Left lung (tissue), 10 donors: Measurements from ENCODE around the gene PRDM8. TPM values are rescaled to one million over a fixed set of nuclear protein-coding genes. Genes with fewer than 3 reads are reported as not detected.

Experiments used
- ATAC-seq: fragments of 200-7000 bp; cut with Tn5 transposase; one replicate; pipeline ENCODE4 v1.9.1; 2020; ENCODE audit warnings: moderate library complexity
- DNase-seq, 4 donors: peaks; one replicate each; pipeline ENCODE4 v3.0.0-alpha.2; 2013 to 2020
- H3K27ac ChIP-seq, 2 donors: fragments of 200-600 bp; sonication (generic) in 1 of 2; one replicate each; pipeline versions ENCODE4 v1.5.0 to v1.8.0; 2020 to 2021
- H3K27me3 ChIP-seq, 2 donors: fragments of 200-600 bp; sonication (generic) in 1 of 2; one replicate each; pipeline versions ENCODE4 v1.5.0 to v1.8.0; 2020 to 2021
- H3K36me3 ChIP-seq, 2 donors: fragments of 200-600 bp; sonication (generic) in 1 of 2; one replicate each; pipeline versions ENCODE4 v1.5.0 to v1.8.0; 2020 to 2021
- H3K4me1 ChIP-seq, 2 donors: fragments of 200-600 bp; one replicate each; pipeline ENCODE4 v1.8.0; 2021
- H3K4me3 ChIP-seq, 2 donors: fragments of 200-600 bp; sonication (generic) in 1 of 2; one replicate each; pipeline versions ENCODE4 v1.5.0 to v1.8.0; 2020 to 2021; ENCODE audit warnings: mild to moderate bottlenecking in 1 of 2
- H3K9me3 ChIP-seq, 2 donors: fragments of 200-600 bp; sonication (generic) in 1 of 2; one replicate each; pipeline versions ENCODE4 v1.5.0 to v1.8.0; 2020 to 2021
- intact Hi-C, 2 donors: fragments of 100-400 bp; cut with DNase I; formaldehyde crosslinking; loops; one replicate each; pipeline versions ENCODE4 v1.11.2 to v1.14.2; 2022
- polyA plus RNA-seq, 6 donors: library from polyadenylated mRNA; unstranded; fragments of 120-200 nt; gene quantifications; one replicate each; pipeline ENCODE4 v1.2.1, GENCODE V29; 2013; ENCODE audit not compliant: insufficient read length in 6 of 6
- total RNA-seq, 2 donors: library from RNA; stranded (reverse); fragmentation: NEBNext Ultra II Directional; extraction: Animal tissue kit (Norgen Biotek cat#: 25700); gene quantifications; one replicate each; pipeline ENCODE4 v1.2.1, GENCODE V29; 2021
- TF ChIP-seq, protein P1 (sequence below), 2 donors: fragments of 200-600 bp; sonication (generic) in 1 of 2; IDR thresholded peaks; one replicate each; pipeline versions ENCODE4 v1.5.0 to v1.8.0; 2021; ENCODE audit warnings: antibody characterized with exemption in 2 of 2
- donor health status: DM: no; HTN: yes; CAD: no.
- donor health status: DM: no; HTN: no; CAD: no.

Gene PRDM8
- total and polyA plus RNA-seq, 8 donors, result 0.41 to 1.9 (median 1.2) TPM

DNA sequence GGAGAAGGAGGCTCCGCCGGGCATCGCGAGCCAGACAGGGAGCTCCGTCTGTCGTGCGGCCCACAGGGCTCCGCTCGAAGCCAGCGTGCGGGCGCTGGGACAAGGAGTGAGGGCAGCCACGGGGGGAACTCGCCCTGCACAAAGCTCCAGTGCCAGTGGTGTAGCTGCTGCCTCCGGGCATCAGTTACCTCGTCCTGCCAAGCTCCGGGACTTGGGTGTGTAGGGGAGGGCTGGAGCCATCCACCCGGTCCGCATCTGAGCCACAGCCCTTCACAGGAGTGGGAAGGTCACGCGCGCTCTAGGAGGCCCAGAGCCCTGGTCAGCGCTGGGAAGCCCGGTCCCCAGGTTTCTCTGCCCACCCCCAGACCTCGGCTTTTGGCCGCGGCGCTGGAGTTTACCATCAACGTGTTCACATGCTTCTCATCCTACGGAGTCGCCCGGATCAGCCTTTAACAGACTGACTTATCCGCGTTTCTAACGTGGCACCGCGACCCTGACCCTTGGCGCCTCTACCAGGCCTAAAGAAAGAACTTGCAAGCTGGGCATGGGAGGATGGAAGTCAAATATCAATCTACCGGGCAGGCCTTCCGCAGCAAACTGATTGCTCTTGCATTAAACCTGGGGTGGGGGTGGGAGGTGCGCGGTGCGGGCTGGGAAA, 8.4 kb upstream of the PRDM8 start:
- Histone ChIP-seq H3K9me3 (no peaks in the 10 kb centered on the region), H3K27me3 (peaks cover 85 to 100% of the 10 kb centered on the region in 2 donors), H3K27ac (no peak overlapping the region), H3K36me3 (no peaks in the 10 kb centered on the region), H3K4me1 (peaks cover 12 to 28% of the 10 kb centered on the region in 2 donors), H3K4me3 (no peak overlapping the region)
- TF ChIP-seq, protein P1, sequence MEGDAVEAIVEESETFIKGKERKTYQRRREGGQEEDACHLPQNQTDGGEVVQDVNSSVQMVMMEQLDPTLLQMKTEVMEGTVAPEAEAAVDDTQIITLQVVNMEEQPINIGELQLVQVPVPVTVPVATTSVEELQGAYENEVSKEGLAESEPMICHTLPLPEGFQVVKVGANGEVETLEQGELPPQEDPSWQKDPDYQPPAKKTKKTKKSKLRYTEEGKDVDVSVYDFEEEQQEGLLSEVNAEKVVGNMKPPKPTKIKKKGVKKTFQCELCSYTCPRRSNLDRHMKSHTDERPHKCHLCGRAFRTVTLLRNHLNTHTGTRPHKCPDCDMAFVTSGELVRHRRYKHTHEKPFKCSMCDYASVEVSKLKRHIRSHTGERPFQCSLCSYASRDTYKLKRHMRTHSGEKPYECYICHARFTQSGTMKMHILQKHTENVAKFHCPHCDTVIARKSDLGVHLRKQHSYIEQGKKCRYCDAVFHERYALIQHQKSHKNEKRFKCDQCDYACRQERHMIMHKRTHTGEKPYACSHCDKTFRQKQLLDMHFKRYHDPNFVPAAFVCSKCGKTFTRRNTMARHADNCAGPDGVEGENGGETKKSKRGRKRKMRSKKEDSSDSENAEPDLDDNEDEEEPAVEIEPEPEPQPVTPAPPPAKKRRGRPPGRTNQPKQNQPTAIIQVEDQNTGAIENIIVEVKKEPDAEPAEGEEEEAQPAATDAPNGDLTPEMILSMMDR (IDR thresholded peaks at IDR 0.05), result no peak
- peak in 1 of 4 donors; percentile 71 for DNase-seq
- intact Hi-C loops, result no loop called here
- ATAC-seq, result no peak

DNA sequence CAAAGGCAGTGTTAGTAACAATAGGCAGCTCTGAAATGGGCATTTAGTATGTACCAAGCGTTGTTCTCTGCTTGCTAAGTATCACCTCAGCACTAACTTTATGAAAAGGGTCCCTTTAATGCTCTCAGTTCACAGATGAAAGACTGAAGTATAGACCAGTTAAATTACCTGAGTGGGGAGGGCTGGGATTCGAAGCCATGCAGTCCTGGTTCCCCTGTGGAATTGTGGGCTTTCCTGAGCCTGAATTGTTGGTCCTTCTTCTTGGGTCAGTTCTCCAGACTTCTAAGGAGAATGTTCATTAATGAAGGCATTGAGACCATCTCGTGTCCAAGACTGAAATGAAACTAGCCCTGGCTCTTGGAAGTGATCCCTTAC, 7.7 kb upstream of the PRDM8 start:
- Histone ChIP-seq H3K4me1 (peaks cover 10 to 21% of the 10 kb centered on the region in 2 donors), H3K4me3 (no peak overlapping the region), H3K27ac (no peak overlapping the region), H3K36me3 (no peaks in the 10 kb centered on the region), H3K9me3 (no peaks in the 10 kb centered on the region), H3K27me3 (peaks cover 91 to 100% of the 10 kb centered on the region in 2 donors)
- TF ChIP-seq, protein P1 (IDR thresholded peaks at IDR 0.05), result no peak
- ATAC-seq (no peak), DNase-seq (no peak)
- intact Hi-C loops, result no loop called here

DNA sequence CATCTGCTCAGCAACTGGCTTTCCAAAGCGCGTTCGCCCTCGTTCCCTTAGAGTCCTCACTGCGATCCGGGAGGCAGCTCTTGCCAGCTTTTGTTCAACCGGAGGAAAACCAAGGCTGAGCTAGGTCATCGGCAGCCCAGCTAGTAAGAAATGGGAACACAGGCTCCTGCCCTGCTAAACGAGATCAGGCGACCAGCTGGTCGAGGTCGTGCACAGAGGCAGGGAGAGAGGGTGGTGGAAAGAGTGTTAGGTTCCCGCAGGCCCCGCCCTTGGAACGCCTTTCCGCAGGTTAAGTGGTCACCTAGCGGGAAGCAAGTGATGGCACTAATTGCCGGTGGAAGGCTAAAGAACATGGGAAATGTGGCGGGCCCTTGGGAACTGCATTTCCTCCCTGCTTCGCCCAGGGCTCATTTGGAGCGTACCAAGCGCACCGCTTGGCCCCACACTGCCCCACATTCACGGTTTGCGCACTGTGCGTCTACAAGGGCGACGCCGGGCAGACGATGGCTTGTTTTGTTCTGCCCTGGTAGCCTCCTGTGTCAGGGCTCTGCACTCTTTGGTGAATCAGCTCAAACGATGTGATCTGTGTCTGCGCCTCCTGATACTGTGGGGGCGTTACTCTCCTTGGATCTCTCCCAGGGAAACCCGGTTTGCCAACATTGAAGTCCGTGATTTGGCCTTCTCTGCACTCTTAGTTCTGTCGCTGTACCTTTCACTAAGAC, 7.2 kb upstream of the PRDM8 start:
- Histone ChIP-seq H3K36me3 (no peaks in the 10 kb centered on the region), H3K4me3 (no peak overlapping the region), H3K4me1 (peaks cover 5 to 16% of the 10 kb centered on the region in 2 donors), H3K9me3 (no peaks in the 10 kb centered on the region), H3K27ac (no peak overlapping the region), H3K27me3 (peaks cover 94 to 100% of the 10 kb centered on the region in 2 donors)
- DNase-seq, result peak in 1 of 4 donors; percentile 66
- intact Hi-C loops, result no loop called here
- ATAC-seq, result peak; percentile 22
- TF ChIP-seq, protein P1 (IDR thresholded peaks at IDR 0.05), result no peak

DNA sequence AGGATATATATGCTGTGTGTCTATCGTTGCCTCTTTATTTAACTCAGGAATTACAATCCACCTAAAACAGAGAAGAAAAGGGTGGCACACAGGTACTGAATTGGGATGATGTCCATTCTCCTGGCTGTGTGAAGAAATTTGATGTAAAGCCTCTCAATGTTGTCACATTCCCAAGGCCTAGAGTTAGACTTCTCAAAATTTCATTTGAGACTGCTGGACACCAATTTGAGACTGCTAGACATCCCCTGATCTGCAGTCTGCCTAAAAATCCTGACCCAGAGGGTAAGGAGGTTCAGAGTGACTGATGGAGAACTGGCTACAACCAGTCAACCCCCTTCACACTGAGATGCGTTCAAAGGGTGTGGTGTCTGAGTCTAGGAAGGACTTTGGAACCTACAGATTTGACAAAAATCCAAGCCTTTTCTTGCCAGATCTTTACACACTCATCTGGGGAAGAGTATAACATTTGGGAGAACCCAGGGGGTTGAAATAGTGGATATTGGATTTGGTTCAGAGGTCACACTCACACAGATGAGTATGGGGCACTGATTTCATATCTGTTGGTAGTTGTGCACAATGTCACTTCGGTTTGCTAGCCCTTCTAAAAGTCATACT, 4.9 kb upstream of the PRDM8 start:
- DNase-seq (no peak), ATAC-seq (no peak)
- H3K36me3 ChIP-seq, result no peaks in the 10 kb centered on the region
- H3K4me1 ChIP-seq, result peaks cover 0 to 26% of the 10 kb centered on the region in 2 donors
- H3K27me3 ChIP-seq, result peaks cover 92 to 100% of the 10 kb centered on the region in 2 donors
- H3K9me3 ChIP-seq, result no peaks in the 10 kb centered on the region
- no peak overlapping the region for H3K27ac ChIP-seq
- TF ChIP-seq, protein P1 (IDR thresholded peaks at IDR 0.05), result no peak
- no peak overlapping the region for H3K4me3 ChIP-seq
- intact Hi-C loops, result no loop called here

DNA sequence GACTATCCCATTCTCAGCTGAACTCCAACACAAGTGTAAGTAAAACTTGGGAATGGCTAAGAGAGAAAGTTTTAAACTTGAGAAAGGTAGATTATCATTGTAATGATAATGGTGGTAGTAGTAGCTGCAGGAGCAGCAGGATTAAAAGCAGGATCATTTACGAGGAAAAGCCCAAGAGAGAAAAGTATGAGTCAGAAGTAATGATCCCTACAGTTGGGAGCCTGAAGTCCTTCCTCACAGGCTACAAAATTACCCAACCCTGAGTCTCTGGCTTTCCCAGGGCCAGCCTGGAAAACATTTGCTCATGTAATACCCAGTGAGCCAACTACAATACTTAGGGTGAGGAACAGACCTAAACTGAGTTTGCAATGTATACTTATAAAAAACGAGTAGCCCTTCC, 4.4 kb upstream of the PRDM8 start:
- TF ChIP-seq, protein P1 (IDR thresholded peaks at IDR 0.05), result no peak
- intact Hi-C loops, result no loop called here
- Histone ChIP-seq H3K27me3 (peaks cover 92 to 100% of the 10 kb centered on the region in 2 donors), H3K4me3 (no peak overlapping the region), H3K4me1 (peaks cover 2 to 31% of the 10 kb centered on the region in 2 donors), H3K9me3 (no peaks in the 10 kb centered on the region), H3K36me3 (no peaks in the 10 kb centered on the region), H3K27ac (no peak overlapping the region)
- ATAC-seq (no peak), DNase-seq (no peak)
